ENCODE data around the gene URB2. TPM values are rescaled to one million over a fixed set of nuclear protein-coding genes. Genes with fewer than 3 reads are reported as not detected.

Gene URB2
- total RNA-seq, 1 experiment from 2014 or later = 20.4 TPM

GRCh38 chr1:229594227-229595008 lies 31.6 kb upstream of the URB2 start:
- no peaks in the 10 kb centered on the region for H3K9me3 ChIP-seq (ENCODE audit: control insufficient read depth in 1 of 2, insufficient read depth in 1 of 2, low read depth in 1 of 2, low read length in 2 of 2)
- CTCF ChIA-PET = no interaction called here
- H3K27me3 ChIP-seq (ENCODE audit: insufficient read depth, low read length) = no peaks in the 10 kb centered on the region
- H4K20me1 ChIP-seq (ENCODE audit: insufficient read depth) = no peaks in the 10 kb centered on the region; the same call in 1 of the 2 replicates
- no peak overlapping the region for H3K27ac ChIP-seq (ENCODE audit: low read depth, low read length)
- BruUV-seq (replicated peaks) = no TSS peak
- peaks cover 6 to 7% of the 10 kb centered on the region in 2 experiments; a peak in 3 of 4 replicates for H3K36me3 ChIP-seq (ENCODE audit: control insufficient read depth in 1 of 2, insufficient read depth in 2 of 2, low read length in 2 of 2)
- no peaks in the 10 kb centered on the region for H3K9me2 ChIP-seq (ENCODE audit: insufficient read depth)
- TF ChIP-seq ZNF274 (IDR thresholded peaks at IDR 0.05; ENCODE audit: low read depth, low read length) = no peak
- no peak for TF ChIP-seq ZFX (IDR thresholded peaks at IDR 0.05)
- no peak for TF ChIP-seq ZBTB33 (IDR thresholded peaks at IDR 0.05; ENCODE audit: extremely low read depth, insufficient replicate concordance, low read length)
- TF ChIP-seq SRF (IDR thresholded peaks at IDR 0.05; ENCODE audit: low read depth) = no peak
- TF ChIP-seq EGR1 (IDR thresholded peaks at IDR 0.05; ENCODE audit: low read depth) = no peak
- TF ChIP-seq EZH2 (IDR thresholded peaks at IDR 0.05) = no peak
- TF ChIP-seq ELF1 (IDR thresholded peaks at IDR 0.05; ENCODE audit: borderline replicate concordance, low read depth) = no peak
- no peak for TF ChIP-seq CBX3 (IDR thresholded peaks at IDR 0.05; ENCODE audit: low read depth)
- no peak for TF ChIP-seq JUND (IDR thresholded peaks at IDR 0.05)
- no peak for TF ChIP-seq EZH2phosphoT487 (IDR thresholded peaks at IDR 0.05; ENCODE audit: borderline replicate concordance)
- TF ChIP-seq ATF3 (IDR thresholded peaks at IDR 0.05) = no peak
- TF ChIP-seq SP1 (IDR thresholded peaks at IDR 0.05; ENCODE audit: low read depth) = no peak
- TF ChIP-seq REST (IDR thresholded peaks at IDR 0.05; ENCODE audit: low read depth) = no peak
- no peak for TF ChIP-seq TCF7L2 (IDR thresholded peaks at IDR 0.05; ENCODE audit: borderline replicate concordance, extremely low read depth, insufficient read depth, insufficient read length)
- TF ChIP-seq CTCF (IDR thresholded peaks at IDR 0.05 in 2 of 3, conservative IDR thresholded peaks at IDR 0.05 in 1 of 3; ENCODE audit: borderline replicate concordance in 1 of 3, insufficient read depth in 1 of 3, low read depth in 2 of 3, low read length in 2 of 3) = no peak
- no peak for TF ChIP-seq RAD21 (IDR thresholded peaks at IDR 0.05; ENCODE audit: low read depth)
- H3K4me3 ChIP-seq (replicated peaks in 1 of 2; ENCODE audit: low read depth in 1 of 2, low read length in 2 of 2) = no peak overlapping the region
- no peak overlapping the region for H2AFZ ChIP-seq (ENCODE audit: low read depth, low read length, poor library complexity, severe bottlenecking)
- no peak overlapping the region for H3K4me2 ChIP-seq (ENCODE audit: low read length)
- ATAC-seq (no peak), DNase-seq (ENCODE audit: low read depth, low spot score) (no peak)
- H3K4me1 ChIP-seq (ENCODE audit: control insufficient read depth in 1 of 2, insufficient read depth in 2 of 2, low read length in 2 of 2) = no peaks in the 10 kb centered on the region
- RAD21 ChIA-PET (ENCODE audit: low non-redundant PET in 1 of 2, low total read pairs in 2 of 2, uncharacterized antibody in 2 of 2, unreplicated experiment in 2 of 2) = no interaction called here
- POLR2A ChIA-PET = no interaction called here
- H3K9ac ChIP-seq (ENCODE audit: low read length) = no peak overlapping the region
- intact Hi-C loops (cut with micrococcal nuclease) = no loop called here
- peaks cover 10% of the 10 kb centered on the region for H3K79me2 ChIP-seq (ENCODE audit: insufficient read depth, low read length)
